Measurements from ENCODE around the gene YAP1.

The YAP1 gene

DNA sequence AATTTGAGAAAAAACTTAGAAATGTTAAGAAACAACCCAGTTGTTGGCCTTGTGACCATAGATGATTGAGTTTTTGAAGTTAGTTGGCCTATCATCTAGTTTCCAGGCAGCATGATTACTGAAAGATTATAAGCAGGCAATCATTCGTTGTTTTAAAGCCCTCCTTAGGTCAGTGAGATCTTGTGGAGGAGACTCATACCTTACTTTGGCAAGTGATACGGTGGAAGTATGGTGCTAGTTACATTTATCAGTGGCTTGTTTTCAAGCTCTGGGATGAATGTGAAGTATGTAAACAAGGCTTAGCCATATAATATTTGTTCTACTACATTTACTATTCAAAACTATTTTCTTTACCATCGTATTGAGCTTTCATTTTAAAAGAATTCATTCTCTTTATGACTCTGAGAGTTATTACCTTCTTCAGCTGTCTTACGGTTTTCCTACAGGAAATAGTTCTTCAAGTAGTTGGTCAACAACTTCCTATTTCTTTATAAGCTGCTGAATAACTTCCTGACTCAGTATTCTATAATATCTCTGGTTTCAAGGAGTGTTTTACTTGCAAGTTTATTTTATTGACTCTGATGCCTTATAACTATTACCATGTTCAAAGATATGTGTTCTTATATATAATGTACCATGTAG, 7.3 kb downstream of the YAP1 start:
- DNase-seq (ENCODE audit: low read depth) = no peak

DNA sequence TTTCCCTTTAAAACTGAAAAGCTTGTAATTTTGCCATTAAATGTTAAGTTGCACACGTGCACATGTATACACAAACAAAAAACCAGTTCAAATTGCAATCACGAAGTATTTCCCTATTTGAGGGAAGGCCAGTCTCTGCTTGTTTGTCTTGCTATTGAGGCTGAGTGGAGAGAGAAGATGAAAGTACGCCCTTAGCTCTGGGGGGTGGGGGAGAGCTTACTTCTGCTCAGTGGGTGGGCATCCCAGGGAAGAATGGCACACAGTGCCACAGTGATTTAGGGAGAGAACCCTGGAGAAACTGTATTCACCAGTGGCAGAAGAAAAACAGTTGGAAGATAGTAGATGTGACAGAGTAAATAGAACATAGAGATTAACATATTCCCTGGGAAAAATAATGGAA, 8.7 kb downstream of the YAP1 start:
- DNase-seq (ENCODE audit: low read depth) = no peak

DNA sequence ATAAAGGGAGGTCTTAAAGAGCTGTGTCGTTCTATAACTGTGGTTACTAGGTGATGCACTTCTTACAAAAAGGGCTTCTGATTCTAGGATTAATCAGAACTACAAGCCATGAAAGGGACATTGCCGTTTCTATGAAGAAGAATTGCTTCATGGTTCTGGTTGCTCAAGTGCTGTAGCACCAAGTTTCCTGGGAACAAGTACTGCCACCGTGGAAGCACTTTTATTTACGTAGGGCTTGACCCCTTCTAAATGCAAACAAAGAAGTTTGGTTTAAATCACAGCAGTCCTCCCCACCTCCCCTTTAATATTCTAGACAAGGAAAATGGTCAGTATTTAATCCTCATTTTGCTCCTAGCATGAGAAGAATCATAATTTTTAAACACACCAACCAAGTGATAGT, 9.8 kb downstream of the YAP1 start:
- peak; percentile 61 for DNase-seq (ENCODE audit: low read depth)

DNA sequence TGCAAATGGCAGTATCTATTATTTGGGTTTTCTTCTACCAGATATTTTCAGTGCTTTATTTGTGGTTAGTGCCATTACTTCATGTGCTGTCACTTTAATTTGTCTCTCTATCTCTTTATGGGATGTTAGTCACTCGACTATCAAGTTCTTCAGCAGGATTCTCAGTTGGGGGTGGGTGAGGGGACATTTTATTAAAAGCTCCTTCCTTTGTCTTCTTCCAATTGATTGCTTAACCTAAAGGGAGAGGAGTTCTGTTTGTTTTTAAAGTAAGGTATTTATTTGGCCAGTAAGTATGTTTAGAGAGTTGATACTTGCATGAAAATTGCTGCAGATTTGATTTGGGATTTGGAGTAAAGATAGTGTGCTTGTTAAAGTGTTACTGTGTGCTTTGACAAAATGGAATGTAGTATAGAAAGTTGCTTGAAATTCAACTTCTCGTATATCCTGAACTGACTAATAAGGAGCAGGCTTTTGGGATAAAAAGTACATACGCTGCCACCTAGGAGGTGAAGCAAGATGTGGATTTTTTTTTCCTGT, 10.3 kb downstream of the YAP1 start:
- DNase-seq (ENCODE audit: low read depth) = peak; percentile 69

DNA sequence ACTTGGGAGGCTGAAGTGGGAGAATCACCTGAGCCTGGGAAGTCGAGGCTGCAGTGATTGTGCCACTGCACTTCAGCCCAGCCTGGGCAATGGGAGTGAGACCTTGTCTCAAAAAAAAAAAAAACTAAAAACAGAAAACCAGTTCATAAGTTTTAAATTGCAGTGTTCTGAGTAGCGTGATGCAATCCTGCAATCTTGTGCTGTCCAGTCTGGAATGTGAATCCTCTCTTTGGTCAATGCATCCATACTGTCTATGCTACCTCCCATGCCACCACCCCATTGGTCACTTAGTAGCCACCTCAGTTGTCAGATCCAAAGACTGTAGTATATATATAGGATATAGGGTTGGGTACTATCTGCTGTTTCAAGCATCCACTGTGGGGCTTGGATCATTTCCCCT, 11.1 kb downstream of the YAP1 start:
- peak; percentile 39 for DNase-seq (ENCODE audit: low read depth)

DNA sequence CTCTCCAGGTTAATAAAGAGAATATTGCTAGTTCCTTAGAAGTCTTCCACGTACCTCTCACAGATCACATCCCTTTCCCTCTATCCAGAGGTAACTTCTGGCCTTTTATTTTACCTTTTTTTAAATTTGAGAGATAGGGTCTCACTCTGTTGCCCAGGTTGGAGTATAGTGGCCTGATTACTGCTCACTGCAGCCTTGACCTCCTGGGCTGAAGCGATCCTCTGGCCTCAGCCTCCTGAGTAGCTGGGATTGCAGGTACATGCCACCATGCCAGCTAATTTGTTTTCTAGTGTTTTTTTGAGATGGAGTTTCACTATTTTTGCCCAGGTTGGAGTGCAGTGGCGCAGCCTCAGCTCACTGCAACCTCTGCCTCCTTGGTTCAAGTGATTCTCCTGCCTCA, 24.4 kb downstream of the YAP1 start:
- no peak for DNase-seq (ENCODE audit: low read depth)

DNA sequence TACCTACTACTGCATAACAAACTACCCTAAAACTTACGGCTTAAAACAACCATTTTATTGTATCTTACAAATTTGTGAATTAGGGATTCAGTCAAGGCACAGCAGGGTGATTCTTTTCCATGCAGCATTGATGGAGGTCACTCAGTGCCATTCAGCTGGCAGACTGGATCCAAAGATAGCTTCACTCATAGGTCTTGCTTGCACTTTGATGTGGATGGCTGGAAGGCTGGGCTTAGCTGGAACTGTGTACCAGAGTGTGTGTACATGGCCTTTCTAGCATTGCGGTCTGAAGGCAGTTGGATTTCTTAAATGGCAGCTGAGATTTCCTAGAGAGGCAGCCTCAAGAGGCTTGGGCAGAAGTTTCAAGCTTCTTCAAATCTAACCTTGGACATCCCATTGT, 25.0 kb downstream of the YAP1 start:
- no peak for DNase-seq (ENCODE audit: low read depth)

DNA sequence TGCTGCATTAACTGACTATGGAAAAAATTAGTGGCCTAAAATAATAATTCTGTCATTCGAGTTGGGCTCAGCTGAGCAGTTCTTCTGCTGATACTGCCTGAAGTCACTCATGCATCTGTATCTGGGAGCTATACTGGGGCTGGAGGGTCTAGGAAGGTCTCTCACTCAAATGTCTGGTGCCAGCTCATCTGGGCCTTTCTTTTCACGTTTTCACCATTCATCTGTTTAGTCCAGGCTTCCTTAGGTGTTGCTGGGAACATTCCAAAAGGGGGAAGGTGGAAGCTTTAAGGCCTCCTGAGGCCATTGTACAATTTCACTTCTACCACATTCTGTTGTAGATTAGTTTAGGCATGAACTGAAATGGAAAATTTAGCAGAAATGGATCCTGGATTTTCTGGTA, 28.0 kb downstream of the YAP1 start:
- no peak for DNase-seq (ENCODE audit: low read depth)

DNA sequence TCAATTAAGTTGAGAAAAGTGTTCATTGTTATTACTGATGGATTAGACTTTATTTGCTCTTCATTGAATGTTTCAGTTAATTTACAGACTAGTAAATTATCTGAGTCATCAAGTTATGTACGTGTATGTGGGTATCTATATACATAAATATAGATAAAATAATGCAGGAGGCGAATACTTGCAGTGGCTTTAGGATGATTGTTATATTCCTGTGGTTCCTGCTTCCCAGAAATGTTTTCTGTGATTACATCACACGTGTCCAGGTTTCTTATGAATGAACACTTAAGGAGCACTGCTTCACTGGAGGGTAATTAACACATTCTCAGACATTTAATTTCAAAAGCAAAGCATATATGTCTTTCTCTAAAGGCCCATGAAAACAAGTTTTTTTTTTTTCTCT, 28.4 kb downstream of the YAP1 start:
- DNase-seq (ENCODE audit: low read depth) = peak; percentile 43

DNA sequence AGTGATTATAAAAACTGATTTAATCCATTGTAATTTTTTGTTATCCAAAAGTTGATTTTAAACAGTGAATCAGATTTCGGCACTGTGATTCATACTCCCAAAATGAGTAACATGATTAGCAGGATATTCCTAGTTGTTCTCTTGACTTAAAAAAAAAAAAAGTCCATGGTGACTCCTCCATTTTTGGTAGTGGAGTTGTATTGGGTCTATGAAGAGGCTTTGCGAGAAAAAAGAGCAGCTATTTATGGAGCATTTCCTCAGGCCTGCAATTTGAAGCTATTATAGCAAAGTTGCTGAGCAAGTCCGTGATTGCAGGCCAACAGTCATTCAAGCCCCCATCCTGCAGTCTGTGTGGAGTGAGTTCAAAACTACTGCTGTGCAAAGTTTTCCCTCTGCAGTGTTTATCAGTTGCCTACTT, 28.8 kb downstream of the YAP1 start:
- peak; percentile 70 for DNase-seq (ENCODE audit: low read depth)

DNA sequence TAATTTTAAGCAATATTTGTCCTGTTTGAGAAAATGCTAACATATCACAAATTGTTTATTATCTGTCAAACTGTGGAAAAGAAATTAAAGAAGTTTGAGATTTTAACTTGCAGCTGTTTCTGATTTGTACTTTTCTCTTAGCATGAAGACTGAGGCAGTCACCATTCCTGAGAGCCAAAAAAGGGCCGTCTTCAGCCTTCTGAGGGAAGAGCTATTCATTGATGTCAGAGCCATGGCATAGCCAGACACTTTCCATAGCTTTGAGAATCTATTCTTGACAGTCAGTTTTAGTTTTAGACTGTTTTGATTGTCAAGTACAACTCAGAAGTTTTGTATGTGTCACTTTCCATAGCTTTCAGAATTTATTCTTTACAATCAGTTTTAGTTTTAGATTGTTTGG, 32.1 kb downstream of the YAP1 start:
- DNase-seq (ENCODE audit: low read depth) = peak; percentile 63

DNA sequence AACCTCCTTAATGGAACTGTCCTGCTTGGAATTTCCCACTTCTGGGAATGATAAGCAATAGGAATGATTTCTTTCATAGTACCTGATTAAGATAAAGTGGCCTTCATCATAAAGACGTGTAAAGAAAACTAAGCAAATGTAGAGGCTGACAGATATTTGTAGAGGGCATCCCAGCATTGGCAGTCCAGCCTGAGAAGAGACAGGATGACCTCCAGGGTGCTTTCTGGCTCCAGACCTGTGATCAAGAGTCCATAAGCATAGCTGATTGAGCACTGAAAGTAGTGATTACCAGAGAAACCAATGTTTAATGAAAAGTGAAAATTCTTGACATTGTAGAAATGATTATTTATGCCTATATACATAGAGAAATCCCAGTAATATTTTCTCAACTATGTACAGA, 33.6 kb downstream of the YAP1 start:
- DNase-seq (ENCODE audit: low read depth) = no peak

DNA sequence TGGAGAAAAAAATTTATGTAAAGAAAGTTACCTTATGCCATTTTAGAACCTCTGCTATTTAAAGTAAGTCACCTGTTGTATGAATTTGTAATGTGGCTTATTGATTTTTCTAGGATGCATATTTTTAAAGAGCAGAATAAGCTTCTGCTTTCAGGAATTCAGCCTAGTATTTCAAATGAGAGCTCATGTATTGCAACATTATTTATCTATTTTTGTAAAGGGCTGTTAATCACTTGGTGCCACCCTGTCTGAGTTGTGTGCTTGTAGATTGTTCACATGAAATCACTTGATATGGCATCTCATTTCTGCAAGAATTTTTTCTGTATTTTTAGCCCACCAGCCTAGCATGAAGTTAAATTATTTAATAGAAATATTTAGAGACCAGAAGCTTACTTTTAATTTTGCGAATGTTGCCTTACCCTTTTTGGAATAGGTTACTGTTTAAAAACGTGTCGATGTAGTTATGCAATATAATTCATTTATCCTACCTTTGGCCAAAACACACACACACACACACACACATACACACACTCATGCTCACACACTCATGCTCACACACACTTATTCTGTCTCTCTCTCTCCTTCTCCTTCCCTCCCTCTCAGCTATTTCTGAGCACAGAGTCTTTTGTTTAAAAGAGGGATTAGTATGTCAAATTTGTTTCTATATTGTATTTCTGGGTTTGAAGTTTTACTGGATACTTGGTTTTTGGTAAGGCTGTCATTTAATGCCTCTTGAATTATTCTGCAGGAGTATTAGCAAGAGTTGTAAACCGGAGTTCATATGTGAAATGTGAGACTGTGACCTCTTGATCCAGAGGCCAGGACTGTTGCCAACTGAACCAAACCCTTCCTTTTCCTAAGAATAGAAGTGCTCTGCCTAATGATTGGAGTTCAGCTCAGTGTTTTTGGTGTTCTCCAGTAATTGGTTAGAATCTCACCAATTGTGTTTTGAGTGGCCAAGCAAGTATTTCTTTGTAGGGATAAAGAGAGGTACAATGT, 34.4 kb downstream of the YAP1 start:
- peak; percentile 80 for DNase-seq (ENCODE audit: low read depth)

DNA sequence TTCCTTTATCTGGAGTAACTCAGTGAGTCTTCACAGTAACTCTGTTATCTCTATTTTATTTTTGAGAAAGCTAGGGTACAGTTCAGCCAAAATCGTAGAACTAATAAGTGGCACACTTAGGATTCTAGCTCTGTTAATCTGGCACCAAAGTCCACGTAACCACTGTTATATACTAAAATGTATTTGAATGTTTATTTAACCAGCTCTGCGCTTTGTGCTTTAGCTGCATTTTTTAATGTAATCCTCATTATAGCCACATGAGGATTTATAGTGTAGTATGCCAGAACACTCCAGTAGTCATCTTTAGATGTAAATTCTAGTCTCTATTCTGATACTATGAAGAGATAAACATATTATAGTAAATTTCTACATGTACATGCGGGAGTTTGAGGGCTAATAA, 36.8 kb downstream of the YAP1 start:
- DNase-seq (ENCODE audit: low read depth) = no peak

DNA sequence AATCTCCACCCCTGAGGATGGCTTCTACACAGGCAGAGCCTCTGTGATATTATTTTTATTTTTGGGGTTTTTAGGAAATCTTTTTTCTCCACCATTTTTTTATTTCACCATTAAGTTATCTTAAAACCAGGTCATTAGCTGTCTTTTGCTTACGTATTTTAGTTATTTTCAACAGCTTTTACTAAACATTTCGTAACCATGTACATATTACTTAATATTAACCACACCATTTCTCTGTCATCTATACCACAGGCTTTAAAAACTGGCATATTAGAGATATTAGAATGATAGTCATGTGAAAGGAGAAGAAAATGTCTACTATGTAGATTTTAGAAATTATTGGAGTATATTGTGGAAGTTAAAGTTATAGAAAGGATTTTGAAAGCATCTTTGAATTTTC, 37.4 kb downstream of the YAP1 start:
- DNase-seq (ENCODE audit: low read depth) = no peak

DNA sequence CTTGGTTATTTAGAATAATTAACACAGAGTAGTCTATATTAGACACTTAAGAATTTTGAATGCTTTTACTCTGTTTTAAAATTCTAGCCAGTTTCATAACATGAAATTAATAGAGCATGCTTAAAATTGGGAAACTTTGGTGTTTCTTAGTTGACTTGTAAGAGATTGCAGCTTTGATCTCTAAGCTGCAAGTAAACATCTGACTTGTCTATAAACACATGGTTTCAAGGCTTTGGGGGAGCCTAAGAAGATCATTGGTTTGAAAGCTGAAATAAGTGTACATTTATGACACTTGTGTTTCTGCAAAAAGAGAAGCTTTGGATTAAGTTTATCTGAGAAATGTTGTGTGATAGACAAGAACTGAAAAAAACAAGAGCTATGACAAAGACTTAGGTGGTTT, 37.8 kb downstream of the YAP1 start:
- DNase-seq (ENCODE audit: low read depth) = no peak

DNA sequence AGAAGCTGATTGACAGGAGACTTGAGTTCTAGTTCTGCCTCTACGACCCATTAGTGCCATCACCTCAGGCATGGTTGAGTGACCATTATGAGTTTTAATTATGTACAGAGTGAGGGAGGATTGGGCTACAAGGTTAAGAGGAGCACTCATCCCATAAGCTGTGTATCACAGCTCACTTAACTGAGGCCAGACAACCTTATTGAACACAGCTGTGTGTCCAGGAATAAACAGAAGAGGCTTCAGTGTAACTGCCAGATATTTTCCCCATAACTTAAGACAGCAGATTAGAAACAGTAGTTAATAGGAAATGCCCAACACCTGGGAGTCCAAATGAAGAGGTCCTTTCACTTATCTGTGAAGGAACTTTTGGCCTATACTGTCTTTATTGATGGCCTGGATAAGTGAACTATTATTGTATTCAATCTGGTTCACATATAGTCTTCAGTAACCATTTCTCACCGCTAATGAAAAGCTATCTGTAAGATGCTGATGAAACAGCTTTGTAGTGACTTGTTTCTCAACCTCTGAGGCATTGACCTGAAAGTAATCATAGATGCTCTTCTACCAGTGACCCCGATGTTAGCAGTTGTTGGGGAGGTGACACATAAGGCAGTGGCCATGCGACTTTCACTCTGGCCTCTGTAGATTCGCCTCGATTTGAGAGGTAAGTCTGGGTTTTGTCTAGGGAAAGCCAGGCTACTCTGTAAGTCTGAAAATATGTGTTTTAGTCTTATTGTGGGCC, 41.7 kb downstream of the YAP1 start:
- no peak for DNase-seq (ENCODE audit: low read depth)

DNA sequence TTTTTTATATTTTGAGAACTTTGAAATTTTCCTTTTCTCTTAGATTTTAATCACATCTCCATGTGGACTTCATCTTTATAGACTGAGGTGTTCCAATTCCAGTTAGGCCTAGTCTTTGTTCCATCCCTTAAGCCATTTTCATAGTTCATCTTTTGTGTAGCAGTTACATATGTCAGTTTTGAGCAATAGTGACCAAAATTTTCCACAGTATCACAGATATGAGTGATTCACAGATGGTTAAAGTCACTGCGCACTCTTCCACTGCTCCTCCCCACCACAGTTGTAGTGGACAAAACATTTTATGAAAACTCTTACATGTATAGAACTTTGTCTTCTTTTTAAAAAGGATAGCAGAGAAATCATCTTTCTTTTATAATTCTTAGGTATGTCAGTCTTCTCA, 42.8 kb downstream of the YAP1 start:
- no peak for DNase-seq (ENCODE audit: low read depth)

DNA sequence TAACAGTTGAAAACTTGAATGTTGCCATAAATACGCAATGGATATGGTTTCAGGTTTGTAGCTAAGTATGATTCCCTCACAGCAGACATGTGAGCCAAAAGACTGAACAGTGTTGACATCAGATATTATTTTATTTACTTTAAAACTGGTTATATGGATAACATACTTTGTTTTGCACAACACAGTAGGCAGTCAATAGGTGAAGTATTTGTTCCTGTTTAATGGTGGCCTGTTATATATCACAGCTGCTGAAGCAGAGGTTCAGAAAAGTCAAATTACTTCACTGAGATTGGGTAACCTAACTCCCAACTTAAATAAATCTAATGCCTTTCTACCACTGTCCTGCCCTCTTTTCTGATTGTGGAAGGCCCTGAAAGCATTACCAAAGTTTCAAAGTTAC, 44.6 kb downstream of the YAP1 start:
- DNase-seq (ENCODE audit: low read depth) = no peak

DNA sequence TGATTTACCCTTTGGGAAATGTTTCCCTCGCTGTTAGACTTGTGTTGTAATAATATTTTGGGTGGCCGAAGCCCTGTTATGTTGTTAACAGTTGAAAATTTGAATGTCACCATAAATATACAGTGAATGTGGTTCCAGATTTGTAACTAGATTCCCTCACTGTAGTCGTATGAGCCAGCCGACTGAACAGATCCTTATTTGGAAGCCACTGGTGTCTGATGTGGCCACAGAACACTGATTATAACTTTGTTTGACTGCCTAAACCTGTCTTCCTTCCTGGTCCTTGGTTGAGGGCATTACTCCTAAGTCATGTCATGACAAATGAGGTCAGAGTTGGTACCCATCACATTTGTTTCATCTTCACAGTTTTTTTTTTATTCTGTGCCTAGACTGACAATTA, 45.4 kb downstream of the YAP1 start:
- no peak for DNase-seq (ENCODE audit: low read depth)

DNA sequence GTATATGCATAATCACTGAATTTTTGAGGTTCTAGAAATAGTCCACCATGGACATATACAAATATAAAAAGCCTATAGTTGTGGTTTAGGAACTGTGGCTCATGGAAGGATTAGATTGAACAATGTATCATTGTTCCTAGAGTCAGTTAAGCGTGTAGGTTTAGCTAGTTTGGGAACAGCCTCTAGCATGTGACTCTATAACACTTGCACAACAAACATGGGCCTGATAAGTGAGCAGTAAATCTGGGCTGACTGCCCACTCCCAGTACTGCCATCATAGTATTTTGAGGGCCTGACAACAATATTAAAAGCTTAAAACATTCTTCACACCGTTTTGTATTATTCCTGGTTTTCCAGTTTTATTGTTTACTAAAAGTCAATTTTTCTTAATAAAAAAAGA, 47.0 kb downstream of the YAP1 start:
- DNase-seq (ENCODE audit: low read depth) = peak; percentile 62

DNA sequence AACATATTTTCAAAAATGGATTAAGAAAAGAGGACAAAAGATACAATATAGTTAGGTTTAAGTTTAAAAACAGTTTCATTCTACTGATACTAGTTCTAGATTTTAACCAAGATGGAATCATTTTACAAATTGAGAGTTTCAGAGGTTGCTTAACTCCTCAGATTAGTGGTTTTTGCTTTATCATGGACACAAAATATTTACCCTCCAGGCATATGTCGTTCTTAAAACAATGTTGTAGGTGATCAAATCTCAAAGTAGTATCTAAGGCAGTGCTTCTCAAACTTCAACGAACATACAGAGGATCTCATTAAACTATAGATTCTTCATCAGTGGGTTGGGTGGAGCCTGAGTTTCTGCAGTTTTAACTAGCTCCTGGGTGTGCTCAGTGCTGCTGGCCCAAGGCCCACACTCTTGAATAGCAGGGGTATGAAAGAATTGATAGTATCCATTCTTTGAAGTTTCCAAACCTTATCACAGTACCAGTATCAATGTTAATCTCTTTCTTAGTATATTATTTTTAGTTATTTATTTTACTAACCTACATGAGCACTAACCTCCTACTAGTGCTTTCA, 48.0 kb downstream of the YAP1 start:
- no peak for DNase-seq (ENCODE audit: low read depth)

All from fibroblast of gingiva (primary cell).